GM04503 (cell line): Measurements from ENCODE around the gene CLEC2L.

Source experiments
- DNase-seq: peaks from one replicate; pipeline ENCODE4 v3.0.0-alpha.2; 2012; ENCODE audit warnings: low read depth

Gene CLEC2L

GRCh38 chr7:139557857-139558581 is 34.5 kb downstream of the CLEC2L start:
- DNase-seq: no peak

- DNase-seq: no peak
Observed at GRCh38 chr7:139559364-139560105, 36.0 kb downstream of the CLEC2L start.

DNA sequence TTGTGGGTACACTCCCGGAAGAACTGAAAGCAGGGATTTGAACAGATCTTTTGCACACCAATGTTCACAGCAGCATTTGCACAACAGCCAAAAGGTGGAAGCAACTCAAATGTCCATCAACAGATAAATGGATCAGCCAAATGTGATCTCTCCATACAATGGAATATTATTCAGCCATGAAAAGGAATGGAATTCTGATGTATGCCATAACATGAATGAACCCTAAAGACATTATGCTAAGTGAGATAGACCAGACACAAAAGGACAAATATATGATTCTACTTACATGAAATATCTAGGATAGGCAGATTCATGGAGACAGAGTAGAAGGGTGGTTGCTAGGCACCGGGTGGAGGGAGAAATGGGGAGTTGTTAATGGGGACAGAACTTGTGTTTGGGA is 36.7 kb downstream of the CLEC2L start:
- no peak for DNase-seq

- no peak for DNase-seq
Observed at GRCh38 chr7:139560678-139561077, 37.2 kb downstream of the CLEC2L start.

DNA sequence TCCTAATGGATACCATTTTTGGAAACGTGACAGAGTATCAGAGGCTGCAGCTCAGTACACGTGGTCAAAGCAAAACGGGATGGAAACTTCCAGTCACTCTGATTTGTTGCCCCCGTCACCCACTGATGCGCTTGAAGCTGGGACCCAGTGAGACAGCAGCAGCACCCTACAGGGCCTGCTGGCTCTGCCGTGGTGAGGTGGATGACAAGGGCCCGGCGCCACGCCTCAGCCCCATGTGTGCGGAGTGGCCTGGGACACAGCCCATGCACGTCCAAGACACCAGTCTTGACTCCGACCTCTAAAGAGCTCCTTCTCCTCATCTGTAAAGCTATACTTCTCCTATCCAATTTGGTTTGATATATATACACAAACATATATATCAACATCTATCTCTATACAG is 39.0 kb downstream of the CLEC2L start:
- DNase-seq: no peak

- no peak for DNase-seq
Observed at GRCh38 chr7:139562961-139563565, 39.6 kb downstream of the CLEC2L start.

DNA sequence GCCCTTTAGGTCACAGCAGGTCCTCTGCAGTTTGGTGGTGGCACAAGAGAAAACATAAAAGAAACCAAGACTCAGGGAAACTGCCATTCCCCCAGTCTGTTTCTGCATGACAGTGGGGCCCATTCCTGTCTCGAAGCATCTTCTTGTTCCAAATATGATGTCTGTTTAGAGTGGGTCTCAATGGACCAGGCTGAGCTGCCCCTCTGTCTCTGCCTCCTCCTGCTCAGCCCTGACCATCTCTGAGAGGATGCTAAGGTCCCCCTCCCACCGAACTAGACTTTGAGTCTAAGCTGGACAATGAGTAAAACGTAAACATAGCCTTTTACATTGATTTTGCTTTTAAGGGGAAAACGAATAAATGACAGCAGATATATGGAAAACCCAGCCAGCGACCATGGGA is 40.4 kb downstream of the CLEC2L start:
- no peak for DNase-seq

- DNase-seq: no peak
Observed at GRCh38 chr7:139566075-139566474, 42.6 kb downstream of the CLEC2L start.

DNA sequence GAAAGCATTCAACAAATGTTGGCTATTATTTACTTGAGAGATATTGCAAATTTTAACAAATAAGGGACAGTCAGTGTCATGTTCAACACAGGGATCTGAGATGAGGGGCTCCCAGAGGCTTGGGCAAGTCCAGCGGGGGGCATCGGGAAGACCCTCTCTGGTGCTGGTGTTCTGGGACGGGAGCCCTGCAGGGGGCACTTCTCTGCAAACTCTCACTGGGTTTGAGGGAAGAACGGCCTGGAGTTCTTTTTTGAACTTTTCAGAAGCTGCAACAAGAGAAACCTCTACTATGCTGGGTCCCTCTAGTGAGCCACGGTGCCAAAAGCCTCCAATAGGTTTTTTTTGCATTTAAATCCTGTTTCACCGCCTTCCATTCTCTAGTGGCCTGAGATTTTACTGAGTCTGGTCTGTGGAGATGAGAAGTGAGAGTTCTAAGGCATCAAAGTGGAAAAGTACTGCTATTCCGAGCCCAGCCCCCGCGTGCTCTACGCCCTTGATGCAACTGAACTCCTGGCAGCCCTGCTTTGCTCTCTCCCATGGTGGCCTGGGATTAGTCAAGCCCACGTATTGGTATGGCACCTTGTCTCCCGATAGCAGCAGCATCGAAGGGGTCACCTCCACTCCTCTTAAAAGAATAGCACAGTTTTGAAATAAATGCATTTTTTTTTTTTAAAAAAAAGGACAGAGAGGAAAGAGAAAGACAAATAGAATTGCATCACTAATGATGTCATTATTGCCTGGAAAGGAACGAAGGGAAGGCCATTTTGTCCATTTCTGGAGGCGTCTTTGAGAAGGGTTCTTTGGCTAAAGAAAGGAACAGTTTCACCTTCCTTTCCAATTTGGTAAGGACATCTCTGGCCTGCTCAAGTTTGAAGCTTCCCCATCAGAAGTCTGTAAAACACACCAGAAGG is 43.5 kb downstream of the CLEC2L start:
- DNase-seq: no peak

DNA sequence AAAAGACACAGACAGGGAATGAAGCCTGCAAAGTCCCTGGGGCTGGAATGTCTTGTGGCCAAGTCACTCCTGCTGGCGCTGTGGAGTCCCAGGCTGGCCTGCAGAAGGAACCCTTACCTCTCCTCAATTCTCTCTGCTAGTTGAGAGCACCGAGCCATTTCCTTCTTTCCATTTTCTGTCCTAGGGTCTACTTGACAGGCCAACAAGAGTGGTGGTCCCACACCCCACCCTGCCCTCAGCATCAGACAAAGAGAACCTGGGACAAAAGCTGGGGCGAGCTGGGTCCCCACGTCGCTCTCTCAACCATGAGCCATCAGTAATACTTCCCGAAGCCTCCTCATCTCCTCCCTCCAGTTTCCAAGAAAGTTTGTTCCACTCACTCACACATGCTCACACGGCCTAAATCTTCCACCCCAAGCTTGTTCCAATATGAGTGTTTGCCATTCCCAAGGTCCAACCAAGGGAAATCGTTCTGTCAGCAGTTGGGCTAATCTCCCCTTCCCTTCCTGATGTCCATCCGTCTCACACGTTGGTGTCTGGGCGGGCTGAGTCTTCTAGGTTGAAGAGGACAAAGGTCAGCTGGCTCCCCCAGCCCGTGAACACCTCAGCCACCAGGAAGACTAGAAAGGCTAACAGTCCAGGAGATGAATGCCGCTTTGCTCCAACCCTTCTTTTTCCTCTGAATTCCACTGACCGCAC is 44.3 kb downstream of the CLEC2L start:
- no peak for DNase-seq

- no peak for DNase-seq
Observed at GRCh38 chr7:139568346-139568675, 44.8 kb downstream of the CLEC2L start.

GRCh38 chr7:139568813-139569490 is 45.5 kb downstream of the CLEC2L start:
- no peak for DNase-seq

DNA sequence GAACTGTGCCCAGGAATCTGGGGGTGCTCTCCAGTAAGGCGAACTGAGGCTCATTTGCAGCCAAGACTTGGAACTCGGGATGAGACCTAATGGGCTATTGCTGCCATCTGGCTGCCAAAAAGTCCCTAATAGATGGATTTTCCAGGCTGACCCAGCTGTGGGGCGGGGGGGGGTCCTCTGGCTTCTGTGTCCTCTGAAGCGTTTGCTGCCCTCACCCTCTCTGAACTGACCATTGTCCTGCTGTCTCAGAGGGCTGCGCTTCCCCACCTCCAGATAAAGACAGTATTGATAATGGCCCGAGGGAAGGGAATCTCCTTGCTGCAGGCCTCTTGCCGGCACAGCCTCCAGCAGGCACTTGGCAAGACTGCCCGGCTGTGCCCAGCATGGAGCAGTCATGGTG is 46.6 kb downstream of the CLEC2L start:
- no peak for DNase-seq

DNA sequence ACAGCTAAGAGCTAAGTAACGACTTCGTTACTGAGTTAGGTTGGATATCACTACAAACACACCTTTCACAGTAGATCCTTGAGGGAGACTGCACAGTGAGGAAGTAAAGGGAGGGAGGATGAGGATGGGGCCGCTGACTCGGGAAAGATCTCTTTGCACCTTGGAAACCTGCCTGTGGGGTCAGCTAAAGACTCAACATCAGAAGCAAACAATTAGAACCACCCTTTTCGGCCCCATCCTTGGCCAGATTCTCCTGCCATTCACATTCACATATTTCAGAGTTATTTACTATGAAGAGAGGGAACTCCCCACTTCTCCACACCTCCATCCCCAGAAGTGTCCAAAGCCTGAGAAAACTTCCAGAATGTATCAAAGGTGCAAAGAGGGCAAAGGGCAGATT is 47.1 kb downstream of the CLEC2L start:
- no peak for DNase-seq

- DNase-seq: no peak
Observed at GRCh38 chr7:139571190-139571589, 47.7 kb downstream of the CLEC2L start.

GRCh38 chr7:139571651-139572050 is 48.2 kb downstream of the CLEC2L start:
- DNase-seq: no peak

- DNase-seq: no peak
Observed at GRCh38 chr7:139572071-139572470, 48.6 kb downstream of the CLEC2L start.

- no peak for DNase-seq
Observed at GRCh38 chr7:139572704-139573385, 49.4 kb downstream of the CLEC2L start.

GRCh38 chr7:139573871-139574270 is 50.4 kb downstream of the CLEC2L start:
- no peak for DNase-seq

DNA sequence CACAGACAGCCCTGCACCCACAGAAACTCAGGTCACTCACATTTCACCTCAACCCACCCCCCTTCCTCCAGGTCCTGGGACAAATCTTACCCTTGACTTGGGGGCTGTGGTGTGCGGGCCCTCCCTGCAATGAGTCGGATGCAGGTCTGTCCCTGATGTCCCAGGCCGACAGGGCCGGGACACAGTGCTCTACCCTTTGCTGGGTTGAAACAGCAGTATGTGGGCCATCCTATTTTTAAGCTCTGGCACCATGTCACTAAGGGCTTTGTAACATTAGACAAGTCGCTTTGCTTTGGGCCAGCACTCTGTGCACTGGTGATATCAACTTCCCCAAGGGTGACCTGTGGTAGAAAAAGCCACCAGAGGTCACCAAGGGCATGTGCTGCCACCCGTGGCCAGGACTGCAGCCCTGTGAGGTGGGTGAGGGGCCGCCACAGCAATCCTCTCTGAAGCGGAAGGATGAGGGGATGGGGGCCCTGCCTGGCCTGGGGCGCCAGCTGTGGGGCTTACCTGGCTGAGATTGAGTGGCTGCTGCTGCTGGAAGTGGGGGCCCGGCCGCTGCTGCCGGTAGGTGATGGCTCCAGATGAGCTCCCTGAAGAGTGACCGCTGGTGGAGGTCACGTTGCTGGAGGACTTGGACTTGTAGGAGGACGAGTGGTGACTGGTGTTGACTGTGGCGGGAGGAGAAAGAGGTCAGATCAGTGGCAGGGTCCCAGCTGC is 51.3 kb downstream of the CLEC2L start:
- DNase-seq: no peak
